HepG2 (cell line): ENCODE results near the gene TACC3. TPM values are rescaled to one million over a fixed set of nuclear protein-coding genes. Genes with fewer than 3 reads are reported as not detected.

ENCODE experiments used
- ASH2L ChIP-seq: fragments of 300-600, 200-600 bp; sonication (generic); IDR thresholded peaks from 2 replicates; pipeline ENCODE4 v1.7.0; 2017; ENCODE audit warnings: low read depth, mild to moderate bottlenecking, moderate library complexity, mixed read lengths, low read length; ENCODE audit not compliant: insufficient read length
- FOXK2 ChIP-seq: fragments of 450-650 bp; IDR thresholded peaks from 2 replicates; pipeline ENCODE4 v1.6.1; 2016
- MAFG ChIP-seq: sonication (generic); formaldehyde crosslinking; IDR thresholded peaks from 2 replicates; pipeline ENCODE4 v1.5.1; 2020; ENCODE audit warnings: mild to moderate bottlenecking, missing genetic modification reagents
- MLLT10 ChIP-seq: sonication (generic); formaldehyde crosslinking; IDR thresholded peaks from 2 replicates; pipeline ENCODE4 v1.4.0; 2020; ENCODE audit warnings: missing genetic modification reagents
- NFIB ChIP-seq: sonication (generic); formaldehyde crosslinking; IDR thresholded peaks from 2 replicates; pipeline ENCODE4 v1.9.0; 2021; ENCODE audit warnings: missing genetic modification reagents, mild to moderate bottlenecking, borderline replicate concordance
- PCBP1 ChIP-seq: fragments of 200-400 bp; formaldehyde crosslinking; IDR thresholded peaks from 2 replicates; pipeline ENCODE4 v1.6.1; 2017; ENCODE audit warnings: mild to moderate bottlenecking, low read depth, low read length, borderline replicate concordance
- TIGD3 ChIP-seq: sonication (generic); formaldehyde crosslinking; IDR thresholded peaks from 2 replicates; pipeline ENCODE4 v1.5.1; 2020; ENCODE audit warnings: mild to moderate bottlenecking, missing genetic modification reagents, borderline replicate concordance
- TOPORS ChIP-seq: sonication (generic); formaldehyde crosslinking; IDR thresholded peaks from 2 replicates; pipeline ENCODE4 v1.8.0; 2023; ENCODE audit warnings: mild to moderate bottlenecking, missing genetic modification reagents
- YEATS2 ChIP-seq: sonication (generic); formaldehyde crosslinking; IDR thresholded peaks from 2 replicates; pipeline ENCODE4 v1.4.0; 2020; ENCODE audit warnings: missing genetic modification reagents, borderline replicate concordance
- ZNF292 ChIP-seq: sonication (generic); formaldehyde crosslinking; IDR thresholded peaks from 2 replicates; pipeline ENCODE4 v1.8.1; 2022; ENCODE audit warnings: mild to moderate bottlenecking, low read depth, missing genetic modification reagents, borderline replicate concordance
- ZNF790 ChIP-seq: sonication (generic); formaldehyde crosslinking; IDR thresholded peaks from 2 replicates; pipeline ENCODE4 v1.8.0; 2022; ENCODE audit warnings: missing genetic modification reagents, mild to moderate bottlenecking, borderline replicate concordance
- ZSCAN29 ChIP-seq: sonication (generic); formaldehyde crosslinking; conservative IDR thresholded peaks from 2 replicates; pipeline ENCODE4 v1.4.0; 2020; ENCODE audit warnings: mild to moderate bottlenecking, missing genetic modification reagents
- polyA plus RNA-seq, 8 experiments: library from polyadenylated mRNA; depleted of rRNA in 3 of 8; stranded (reverse) in 7 of 8; unstranded in 1 of 8; fragments of >200 nt; fragmentation: Illumina TruSeq in 4 of 8; extraction: Trizol in 4 of 8; gene quantifications; 2 replicates each; pipeline versions ENCODE4 v1.2.1 to v1.2.3, GENCODE V29; 2011 to 2016; ENCODE audit warnings: low read depth in 4 of 8, missing spikeins in 1 of 8, mixed read lengths in 1 of 8; ENCODE audit not compliant: insufficient read depth in 1 of 8
- total RNA-seq, 5 experiments: library from RNA; depleted of rRNA; stranded (reverse); fragments of >200 nt; fragmentation: Illumina TruSeq; extraction: Trizol; gene quantifications; 2 replicates each; pipeline ENCODE4 v1.2.3, GENCODE V29; 2016; ENCODE audit warnings: low read depth in 1 of 5
- TF ChIP-seq, protein P1 (sequence below): sonication (generic); formaldehyde crosslinking; IDR thresholded peaks from 2 replicates; pipeline ENCODE4 v1.5.0; 2020; ENCODE audit warnings: missing genetic modification reagents
- TF ChIP-seq, protein P2 (sequence below), 2 experiments: fragments of 450-650 bp in 1 of 2; sonication (generic) in 1 of 2; formaldehyde crosslinking; IDR thresholded peaks; 2 replicates each; pipeline versions ENCODE4 v1.5.0 to v1.8.0; 2020 to 2022; ENCODE audit warnings: mild to moderate bottlenecking in 1 of 2, missing genetic modification reagents in 1 of 2
- TF ChIP-seq, protein P3 (sequence below): sonication (generic); formaldehyde crosslinking; IDR thresholded peaks from 2 replicates; pipeline ENCODE4 v1.5.0; 2020; ENCODE audit warnings: mild to moderate bottlenecking, missing genetic modification reagents, moderate library complexity
- TF ChIP-seq, protein P4 (sequence below): sonication (generic); formaldehyde crosslinking; IDR thresholded peaks from 2 replicates; pipeline ENCODE4 v1.4.0; 2020; ENCODE audit warnings: missing genetic modification reagents, borderline replicate concordance
- TF ChIP-seq, protein P5 (sequence below): IDR thresholded peaks from 2 replicates; pipeline ENCODE4 v1.6.1; 2016; ENCODE audit warnings: missing biosample characterization, missing genetic modification reagents, low read depth

Gene TACC3
- total and polyA plus RNA-seq, 2 of the 13 experiments (the other 11 are each of a cell fraction or from before 2014, with no cell fraction given): 20.3 to 21.2 TPM

GRCh38 chr4:1683736-1684505 is 37.4 kb upstream of the TACC3 start, which contains the start of gene FAM53A (continued):
- TF ChIP-seq TIGD3: no peak
- TF ChIP-seq, protein P1, sequence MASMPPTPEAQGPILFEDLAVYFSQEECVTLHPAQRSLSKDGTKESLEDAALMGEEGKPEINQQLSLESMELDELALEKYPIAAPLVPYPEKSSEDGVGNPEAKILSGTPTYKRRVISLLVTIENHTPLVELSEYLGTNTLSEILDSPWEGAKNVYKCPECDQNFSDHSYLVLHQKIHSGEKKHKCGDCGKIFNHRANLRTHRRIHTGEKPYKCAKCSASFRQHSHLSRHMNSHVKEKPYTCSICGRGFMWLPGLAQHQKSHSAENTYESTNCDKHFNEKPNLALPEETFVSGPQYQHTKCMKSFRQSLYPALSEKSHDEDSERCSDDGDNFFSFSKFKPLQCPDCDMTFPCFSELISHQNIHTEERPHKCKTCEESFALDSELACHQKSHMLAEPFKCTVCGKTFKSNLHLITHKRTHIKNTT: no peak
- TF ChIP-seq ZSCAN29 (CRISPR knock-in tag): no peak
- no peak for TF ChIP-seq PCBP1
- no peak for TF ChIP-seq MAFG (CRISPR knock-in tag)
- TF ChIP-seq, protein P2, sequence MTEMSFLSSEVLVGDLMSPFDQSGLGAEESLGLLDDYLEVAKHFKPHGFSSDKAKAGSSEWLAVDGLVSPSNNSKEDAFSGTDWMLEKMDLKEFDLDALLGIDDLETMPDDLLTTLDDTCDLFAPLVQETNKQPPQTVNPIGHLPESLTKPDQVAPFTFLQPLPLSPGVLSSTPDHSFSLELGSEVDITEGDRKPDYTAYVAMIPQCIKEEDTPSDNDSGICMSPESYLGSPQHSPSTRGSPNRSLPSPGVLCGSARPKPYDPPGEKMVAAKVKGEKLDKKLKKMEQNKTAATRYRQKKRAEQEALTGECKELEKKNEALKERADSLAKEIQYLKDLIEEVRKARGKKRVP (CRISPR knock-in tag; IDR thresholded peaks at IDR 0.05): no peak
- no peak for TF ChIP-seq TOPORS (CRISPR knock-in tag)
- TF ChIP-seq ZNF790: no peak
- no peak for TF ChIP-seq ZNF292 (CRISPR knock-in tag)
- no peak for TF ChIP-seq FOXK2
- TF ChIP-seq, protein P3, sequence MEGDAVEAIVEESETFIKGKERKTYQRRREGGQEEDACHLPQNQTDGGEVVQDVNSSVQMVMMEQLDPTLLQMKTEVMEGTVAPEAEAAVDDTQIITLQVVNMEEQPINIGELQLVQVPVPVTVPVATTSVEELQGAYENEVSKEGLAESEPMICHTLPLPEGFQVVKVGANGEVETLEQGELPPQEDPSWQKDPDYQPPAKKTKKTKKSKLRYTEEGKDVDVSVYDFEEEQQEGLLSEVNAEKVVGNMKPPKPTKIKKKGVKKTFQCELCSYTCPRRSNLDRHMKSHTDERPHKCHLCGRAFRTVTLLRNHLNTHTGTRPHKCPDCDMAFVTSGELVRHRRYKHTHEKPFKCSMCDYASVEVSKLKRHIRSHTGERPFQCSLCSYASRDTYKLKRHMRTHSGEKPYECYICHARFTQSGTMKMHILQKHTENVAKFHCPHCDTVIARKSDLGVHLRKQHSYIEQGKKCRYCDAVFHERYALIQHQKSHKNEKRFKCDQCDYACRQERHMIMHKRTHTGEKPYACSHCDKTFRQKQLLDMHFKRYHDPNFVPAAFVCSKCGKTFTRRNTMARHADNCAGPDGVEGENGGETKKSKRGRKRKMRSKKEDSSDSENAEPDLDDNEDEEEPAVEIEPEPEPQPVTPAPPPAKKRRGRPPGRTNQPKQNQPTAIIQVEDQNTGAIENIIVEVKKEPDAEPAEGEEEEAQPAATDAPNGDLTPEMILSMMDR: no peak; the same call in 1 of the 2 replicates
- TF ChIP-seq YEATS2: no peak
- no peak for TF ChIP-seq ASH2L
- no peak for TF ChIP-seq NFIB (CRISPR knock-in tag)
- no peak for TF ChIP-seq MLLT10 (CRISPR knock-in tag)
- TF ChIP-seq, protein P4, sequence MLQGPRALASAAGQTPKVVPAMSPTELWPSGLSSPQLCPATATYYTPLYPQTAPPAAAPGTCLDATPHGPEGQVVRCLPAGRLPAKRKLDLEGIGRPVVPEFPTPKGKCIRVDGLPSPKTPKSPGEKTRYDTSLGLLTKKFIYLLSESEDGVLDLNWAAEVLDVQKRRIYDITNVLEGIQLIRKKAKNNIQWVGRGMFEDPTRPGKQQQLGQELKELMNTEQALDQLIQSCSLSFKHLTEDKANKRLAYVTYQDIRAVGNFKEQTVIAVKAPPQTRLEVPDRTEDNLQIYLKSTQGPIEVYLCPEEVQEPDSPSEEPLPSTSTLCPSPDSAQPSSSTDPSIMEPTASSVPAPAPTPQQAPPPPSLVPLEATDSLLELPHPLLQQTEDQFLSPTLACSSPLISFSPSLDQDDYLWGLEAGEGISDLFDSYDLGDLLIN (CRISPR knock-in tag): no peak
- TF ChIP-seq, protein P5, sequence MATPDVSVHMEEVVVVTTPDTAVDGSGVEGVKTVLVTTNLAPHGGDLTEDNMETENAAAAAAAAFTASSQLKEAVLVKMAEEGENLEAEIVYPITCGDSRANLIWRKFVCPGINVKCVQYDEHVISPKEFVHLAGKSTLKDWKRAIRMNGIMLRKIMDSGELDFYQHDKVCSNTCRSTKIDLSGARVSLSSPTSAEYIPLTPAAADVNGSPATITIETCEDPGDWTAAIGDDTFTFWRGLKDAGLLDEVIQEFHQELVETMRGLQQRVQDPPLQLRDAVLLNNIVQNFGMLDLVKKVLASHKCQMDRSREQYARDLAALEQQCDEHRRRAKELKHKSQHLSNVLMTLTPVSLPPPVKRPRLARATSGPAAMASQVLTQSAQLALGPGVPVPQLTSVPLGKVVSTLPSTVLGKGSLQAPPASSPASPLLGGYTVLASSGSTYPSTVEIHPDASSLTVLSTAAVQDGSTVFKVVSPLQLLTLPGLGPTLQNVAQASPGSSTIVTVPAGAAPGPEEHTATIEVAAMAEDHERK (CRISPR knock-in tag): no peak
